DMS79 (cell line): Measurements from ENCODE around the gene TMEM178B.
A peak's percentile ranks its signal among the peaks of the same experiment; 100 is the strongest.

Experiments
- DNase-seq: peaks from one replicate; lab custom pipeline; 2025; lab: John Stamatoyannopoulos, UW

Gene TMEM178B

GRCh38 chr7:141475679-141476078 lies 401.8 kb downstream of the TMEM178B start:
- no peak for DNase-seq

GRCh38 chr7:141477865-141478264 lies 404.0 kb downstream of the TMEM178B start:
- no peak for DNase-seq

- no peak for DNase-seq
Measured at GRCh38 chr7:141478845-141479244, 405.0 kb downstream of the TMEM178B start.

GRCh38 chr7:141480953-141481352 lies 407.1 kb downstream of the TMEM178B start:
- no peak for DNase-seq

GRCh38 chr7:141481971-141482370 lies 408.1 kb downstream of the TMEM178B start:
- DNase-seq, result no peak

GRCh38 chr7:141483044-141483443 lies 409.2 kb downstream of the TMEM178B start:
- DNase-seq, result no peak

GRCh38 chr7:141484907-141485306 lies 411.0 kb downstream of the TMEM178B start:
- no peak for DNase-seq

- no peak for DNase-seq
Measured at GRCh38 chr7:141486959-141487358, 413.1 kb downstream of the TMEM178B start.

GRCh38 chr7:141490474-141490873 lies 416.6 kb downstream of the TMEM178B start:
- no peak for DNase-seq

GRCh38 chr7:141495057-141495456 lies 421.2 kb downstream of the TMEM178B start:
- DNase-seq, result no peak

- DNase-seq, result no peak
Measured at GRCh38 chr7:141497391-141497790, 423.5 kb downstream of the TMEM178B start.

- DNase-seq, result no peak
Measured at GRCh38 chr7:141500608-141501007, 426.7 kb downstream of the TMEM178B start.

- no peak for DNase-seq
Measured at GRCh38 chr7:141501451-141501850, 427.6 kb downstream of the TMEM178B start.

GRCh38 chr7:141511316-141511675 lies 437.4 kb downstream of the TMEM178B start:
- DNase-seq, result peak; percentile 7

- DNase-seq, result peak; percentile 29
Measured at GRCh38 chr7:141511676-141512396, 438.0 kb downstream of the TMEM178B start.

GRCh38 chr7:141512597-141512996 lies 438.7 kb downstream of the TMEM178B start:
- no peak for DNase-seq

- no peak for DNase-seq
Measured at GRCh38 chr7:141513720-141514119, 439.9 kb downstream of the TMEM178B start.

- DNase-seq, result no peak
Measured at GRCh38 chr7:141515941-141516340, 442.1 kb downstream of the TMEM178B start.

GRCh38 chr7:141519623-141520022 lies 445.8 kb downstream of the TMEM178B start:
- DNase-seq, result no peak

- DNase-seq, result no peak
Measured at GRCh38 chr7:141522657-141523342, 448.9 kb downstream of the TMEM178B start.

GRCh38 chr7:141525973-141526514 lies 452.2 kb downstream of the TMEM178B start:
- no peak for DNase-seq

- DNase-seq, result no peak
Measured at GRCh38 chr7:141527076-141527475, 453.2 kb downstream of the TMEM178B start.

- no peak for DNase-seq
Measured at GRCh38 chr7:141528399-141528798, 454.5 kb downstream of the TMEM178B start.
